ENCODE measurements around the gene IRF2.

Gene IRF2

GRCh38 chr4:184400891-184401290 lies 73.5 kb downstream of the IRF2 start:
- no peaks in the 10 kb centered on the region for H3K4me1 ChIP-seq

GRCh38 chr4:184400375-184400870 lies 73.9 kb downstream of the IRF2 start:
- Histone ChIP-seq H3K27ac (no peak overlapping the region), H3K79me2 (no peaks in the 10 kb centered on the region), H3K27me3 (ENCODE audit: control insufficient read depth, insufficient read depth, low read length) (no peaks in the 10 kb centered on the region), H3K36me3 (ENCODE audit: control insufficient read depth, insufficient read depth, low read length) (no peaks in the 10 kb centered on the region), H2AFZ (no peak overlapping the region), H3K4me2 (ENCODE audit: low read length) (no peak overlapping the region), H3K4me3 (ENCODE audit: low read depth, low read length) (no peak overlapping the region), H3K9ac (no peak overlapping the region), H3K9me3 (ENCODE audit: control insufficient read depth, low read length) (no peaks in the 10 kb centered on the region), H3K4me1 (no peaks in the 10 kb centered on the region)
- no peak for TF ChIP-seq CTCF (IDR thresholded peaks at IDR 0.05)

More at GRCh38 chr4:184400891-184401290, 73.5 kb downstream of the IRF2 start:
- H3K4me2 ChIP-seq (ENCODE audit: low read length), result no peak overlapping the region
- TF ChIP-seq CTCF (IDR thresholded peaks at IDR 0.05), result no peak
- H3K4me3 ChIP-seq (ENCODE audit: low read depth, low read length), result no peak overlapping the region
- no peaks in the 10 kb centered on the region for H3K9me3 ChIP-seq (ENCODE audit: control insufficient read depth, low read length)
- no peaks in the 10 kb centered on the region for H3K36me3 ChIP-seq (ENCODE audit: control insufficient read depth, insufficient read depth, low read length)
- no peak overlapping the region for H3K27ac ChIP-seq
- H3K27me3 ChIP-seq (ENCODE audit: control insufficient read depth, insufficient read depth, low read length), result no peaks in the 10 kb centered on the region
- H2AFZ ChIP-seq, result no peak overlapping the region
- H3K79me2 ChIP-seq, result no peaks in the 10 kb centered on the region
- H3K9ac ChIP-seq, result no peak overlapping the region

GRCh38 chr4:184399512-184399908 lies 74.8 kb downstream of the IRF2 start:
- H3K4me2 ChIP-seq (ENCODE audit: low read length), result no peak overlapping the region
- H3K4me3 ChIP-seq (ENCODE audit: low read depth, low read length), result no peak overlapping the region
- no peak overlapping the region for H2AFZ ChIP-seq
- no peak overlapping the region for H3K9ac ChIP-seq
- H3K79me2 ChIP-seq, result no peaks in the 10 kb centered on the region
- H3K27me3 ChIP-seq (ENCODE audit: control insufficient read depth, insufficient read depth, low read length), result no peaks in the 10 kb centered on the region
- no peak for TF ChIP-seq CTCF (IDR thresholded peaks at IDR 0.05)
- H3K4me1 ChIP-seq, result no peaks in the 10 kb centered on the region
- H3K36me3 ChIP-seq (ENCODE audit: control insufficient read depth, insufficient read depth, low read length), result no peaks in the 10 kb centered on the region
- no peaks in the 10 kb centered on the region for H3K9me3 ChIP-seq (ENCODE audit: control insufficient read depth, low read length)
- H3K27ac ChIP-seq, result no peak overlapping the region

- no peak overlapping the region for H3K4me2 ChIP-seq (ENCODE audit: low read length)
- no peaks in the 10 kb centered on the region for H3K27me3 ChIP-seq (ENCODE audit: control insufficient read depth, insufficient read depth, low read length)
- no peak overlapping the region for H3K9ac ChIP-seq
- H3K79me2 ChIP-seq, result no peaks in the 10 kb centered on the region
- H2AFZ ChIP-seq, result no peak overlapping the region
- H3K27ac ChIP-seq, result no peak overlapping the region
- TF ChIP-seq CTCF (IDR thresholded peaks at IDR 0.05), result no peak
- H3K9me3 ChIP-seq (ENCODE audit: control insufficient read depth, low read length), result no peaks in the 10 kb centered on the region
- no peaks in the 10 kb centered on the region for H3K36me3 ChIP-seq (ENCODE audit: control insufficient read depth, insufficient read depth, low read length)
- no peak overlapping the region for H3K4me3 ChIP-seq (ENCODE audit: low read depth, low read length)
- no peaks in the 10 kb centered on the region for H3K4me1 ChIP-seq
These were observed 75.4 kb downstream of the IRF2 start for GRCh38 chr4:184398741-184399511.
